Panc1 (cell line): ENCODE measurements around the gene COQ2. TPM values are rescaled to one million over a fixed set of nuclear protein-coding genes. Genes with fewer than 3 reads are reported as not detected.

ENCODE experiments used
- ATAC-seq: fragments of 200-7000 bp; cut with Tn5 transposase; 2 replicates; pipeline ENCODE4 v1.9.1; 2020; ENCODE audit warnings: mild to moderate bottlenecking, moderate library complexity
- BruUV-seq: library from RNA; stranded (reverse); fragments of 400-500 nt; replicated peaks from 2 replicates; lab custom pipeline; 2021; lab: Mats Ljungman, UMichigan
- CTCF ChIA-PET: fragments of 300-600 bp; sonication (Branson Sonifier 250); formaldehyde crosslinking; loops from one replicate; lab custom pipeline; 2022; ENCODE audit warnings: antibody characterized with exemption; lab: Charles Lee
- POLR2A ChIA-PET: fragments of 300-600 bp; sonication (Branson Sonifier 250); formaldehyde crosslinking; loops from one replicate; lab custom pipeline; 2022; ENCODE audit warnings: antibody characterized with exemption; lab: Charles Lee
- DNase-seq: peaks from one replicate; pipeline ENCODE4 v3.0.0-alpha.2; 2010; ENCODE audit warnings: low read depth, low spot score
- H3K27ac ChIP-seq: 2 replicates; pipeline ENCODE4 v1.5.1; 2011; ENCODE audit warnings: mild to moderate bottlenecking, low read length, inconsistent platforms
- H3K27me3 ChIP-seq: fragments of 200-500 bp; sonication (Bioruptor generic); 2 replicates; pipeline ENCODE4 v1.6.0; 2014; ENCODE audit warnings: low read length, inconsistent platforms; ENCODE audit not compliant: control insufficient read depth, insufficient read depth
- H3K36me3 ChIP-seq: fragments of 200-500 bp; sonication (Bioruptor generic); 2 replicates; pipeline ENCODE4 v1.5.1; 2014; ENCODE audit warnings: inconsistent platforms, mild to moderate bottlenecking, low read length, moderate library complexity; ENCODE audit not compliant: control insufficient read depth, insufficient read depth
- H3K4me1 ChIP-seq: 2 replicates; pipeline ENCODE4 v1.5.1; 2011; ENCODE audit warnings: inconsistent platforms, mild to moderate bottlenecking, low read length, moderate library complexity; ENCODE audit not compliant: control insufficient read depth, insufficient read depth
- H3K4me3 ChIP-seq, 2 experiments: 2 replicates each; pipeline ENCODE4 v1.5.1; 2011 to 2012; ENCODE audit warnings: low read depth in 2 of 2, low read length in 2 of 2, mild to moderate bottlenecking in 2 of 2, inconsistent platforms in 1 of 2, moderate library complexity in 1 of 2
- H3K9me3 ChIP-seq: fragments of 200-500 bp; sonication (Bioruptor generic); 2 replicates; pipeline ENCODE4 v1.5.1; 2014; ENCODE audit warnings: low read depth, mild to moderate bottlenecking, inconsistent platforms, low read length, moderate library complexity; ENCODE audit not compliant: control insufficient read depth, insufficient read depth
- POLR2AphosphoS5 ChIP-seq: IDR thresholded peaks from 2 replicates; pipeline ENCODE4 v1.6.1; 2012; ENCODE audit warnings: mild to moderate bottlenecking, low read depth, low read length, moderate library complexity
- SIN3A ChIP-seq: IDR thresholded peaks from 2 replicates; pipeline ENCODE4 v1.6.1; 2012; ENCODE audit warnings: low read depth, mild to moderate bottlenecking, low read length, moderate library complexity, borderline replicate concordance; ENCODE audit not compliant: insufficient read depth
- TCF7L2 ChIP-seq: IDR thresholded peaks from 2 replicates; pipeline ENCODE4 v1.6.1; 2011; ENCODE audit warnings: mild to moderate bottlenecking, low read depth, low read length, inconsistent platforms
- in situ Hi-C: cut with HindIII; loops from 2 replicates; pipeline ENCODE4 v1.10.0; 2016; ENCODE audit warnings: low sequenced_read_pairs, low pct_unique_long_range_greater_than_20kb
- intact Hi-C: fragments of 100-400 bp; cut with micrococcal nuclease; formaldehyde crosslinking; loops from one replicate; pipeline ENCODE4 v1.10.0; 2022; ENCODE audit not compliant: unreplicated experiment
- total RNA-seq: library from RNA; stranded (reverse); gene quantifications from one replicate; pipeline ENCODE4 v1.2.1, GENCODE V29; 2021; ENCODE audit not compliant: unreplicated experiment
- TF ChIP-seq, protein P1 (sequence below): fragments of 450-650 bp; IDR thresholded peaks from 2 replicates; pipeline ENCODE4 v1.5.1; 2017; ENCODE audit warnings: mild to moderate bottlenecking
- TF ChIP-seq, protein P2 (sequence below), 2 experiments: IDR thresholded peaks; 2 replicates each; pipeline ENCODE4 v1.6.1; 2011 to 2012; ENCODE audit warnings: low read depth in 2 of 2, control low read depth in 1 of 2, low read length in 1 of 2, mild to moderate bottlenecking in 1 of 2, moderate library complexity in 1 of 2; ENCODE audit not compliant: insufficient read depth in 1 of 2

Gene COQ2
- total RNA-seq, 1 experiment from 2014 or later: 28.1 TPM

DNA sequence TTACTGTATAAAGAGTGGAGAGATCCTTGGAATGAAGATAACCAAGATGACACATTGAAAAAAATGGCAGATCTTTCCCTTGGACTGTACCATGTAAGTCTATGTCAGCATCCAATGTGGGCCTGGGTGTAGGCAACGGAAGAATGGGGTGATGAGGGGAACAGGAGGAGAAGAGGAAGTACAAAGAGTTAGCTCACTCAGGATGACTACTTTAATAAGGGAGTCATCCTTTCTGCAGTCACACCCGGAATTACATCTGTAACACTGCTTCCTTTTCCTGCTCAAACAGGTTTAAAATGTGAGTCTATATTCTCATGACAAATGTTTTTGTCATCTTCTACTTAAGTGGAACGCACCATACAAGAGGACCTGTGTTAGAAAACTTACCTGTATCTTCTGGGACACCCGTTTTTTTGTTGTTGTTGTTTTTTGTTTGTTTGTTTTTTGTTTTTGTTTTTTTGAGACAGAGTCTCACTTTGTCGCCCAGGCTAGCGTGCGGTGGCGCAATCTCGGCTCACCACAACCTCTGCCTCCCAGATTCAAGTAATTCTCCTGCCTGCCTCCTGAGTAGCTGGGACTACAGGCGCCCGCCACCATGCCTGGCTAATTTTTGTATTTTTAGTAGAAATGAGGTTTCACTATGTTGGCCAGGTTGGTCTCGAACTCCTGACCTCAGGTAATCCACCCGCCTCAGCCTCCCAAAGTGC, 32.0 kb upstream of the COQ2 start:
- Histone ChIP-seq H3K4me3 (no peak overlapping the region), H3K27ac (no peak overlapping the region), H3K4me1 (no peaks in the 10 kb centered on the region), H3K36me3 (no peaks in the 10 kb centered on the region), H3K27me3 (no peaks in the 10 kb centered on the region), H3K9me3 (no peaks in the 10 kb centered on the region)
- ChIA-PET CTCF (no interaction called here), POLR2A (interaction anchor here (0.7 kb wide), 1 partner anchor 333 kb away, joined by 7 read pairs; no protein-coding TSS in a partner anchor)
- intact Hi-C loops: no loop called here
- no peak for ATAC-seq
- BruUV-seq: no TSS peak
- no peak for TF ChIP-seq POLR2AphosphoS5
- TF ChIP-seq TCF7L2: no peak
- TF ChIP-seq, protein P1, sequence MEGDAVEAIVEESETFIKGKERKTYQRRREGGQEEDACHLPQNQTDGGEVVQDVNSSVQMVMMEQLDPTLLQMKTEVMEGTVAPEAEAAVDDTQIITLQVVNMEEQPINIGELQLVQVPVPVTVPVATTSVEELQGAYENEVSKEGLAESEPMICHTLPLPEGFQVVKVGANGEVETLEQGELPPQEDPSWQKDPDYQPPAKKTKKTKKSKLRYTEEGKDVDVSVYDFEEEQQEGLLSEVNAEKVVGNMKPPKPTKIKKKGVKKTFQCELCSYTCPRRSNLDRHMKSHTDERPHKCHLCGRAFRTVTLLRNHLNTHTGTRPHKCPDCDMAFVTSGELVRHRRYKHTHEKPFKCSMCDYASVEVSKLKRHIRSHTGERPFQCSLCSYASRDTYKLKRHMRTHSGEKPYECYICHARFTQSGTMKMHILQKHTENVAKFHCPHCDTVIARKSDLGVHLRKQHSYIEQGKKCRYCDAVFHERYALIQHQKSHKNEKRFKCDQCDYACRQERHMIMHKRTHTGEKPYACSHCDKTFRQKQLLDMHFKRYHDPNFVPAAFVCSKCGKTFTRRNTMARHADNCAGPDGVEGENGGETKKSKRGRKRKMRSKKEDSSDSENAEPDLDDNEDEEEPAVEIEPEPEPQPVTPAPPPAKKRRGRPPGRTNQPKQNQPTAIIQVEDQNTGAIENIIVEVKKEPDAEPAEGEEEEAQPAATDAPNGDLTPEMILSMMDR: no peak
- TF ChIP-seq, protein P2, sequence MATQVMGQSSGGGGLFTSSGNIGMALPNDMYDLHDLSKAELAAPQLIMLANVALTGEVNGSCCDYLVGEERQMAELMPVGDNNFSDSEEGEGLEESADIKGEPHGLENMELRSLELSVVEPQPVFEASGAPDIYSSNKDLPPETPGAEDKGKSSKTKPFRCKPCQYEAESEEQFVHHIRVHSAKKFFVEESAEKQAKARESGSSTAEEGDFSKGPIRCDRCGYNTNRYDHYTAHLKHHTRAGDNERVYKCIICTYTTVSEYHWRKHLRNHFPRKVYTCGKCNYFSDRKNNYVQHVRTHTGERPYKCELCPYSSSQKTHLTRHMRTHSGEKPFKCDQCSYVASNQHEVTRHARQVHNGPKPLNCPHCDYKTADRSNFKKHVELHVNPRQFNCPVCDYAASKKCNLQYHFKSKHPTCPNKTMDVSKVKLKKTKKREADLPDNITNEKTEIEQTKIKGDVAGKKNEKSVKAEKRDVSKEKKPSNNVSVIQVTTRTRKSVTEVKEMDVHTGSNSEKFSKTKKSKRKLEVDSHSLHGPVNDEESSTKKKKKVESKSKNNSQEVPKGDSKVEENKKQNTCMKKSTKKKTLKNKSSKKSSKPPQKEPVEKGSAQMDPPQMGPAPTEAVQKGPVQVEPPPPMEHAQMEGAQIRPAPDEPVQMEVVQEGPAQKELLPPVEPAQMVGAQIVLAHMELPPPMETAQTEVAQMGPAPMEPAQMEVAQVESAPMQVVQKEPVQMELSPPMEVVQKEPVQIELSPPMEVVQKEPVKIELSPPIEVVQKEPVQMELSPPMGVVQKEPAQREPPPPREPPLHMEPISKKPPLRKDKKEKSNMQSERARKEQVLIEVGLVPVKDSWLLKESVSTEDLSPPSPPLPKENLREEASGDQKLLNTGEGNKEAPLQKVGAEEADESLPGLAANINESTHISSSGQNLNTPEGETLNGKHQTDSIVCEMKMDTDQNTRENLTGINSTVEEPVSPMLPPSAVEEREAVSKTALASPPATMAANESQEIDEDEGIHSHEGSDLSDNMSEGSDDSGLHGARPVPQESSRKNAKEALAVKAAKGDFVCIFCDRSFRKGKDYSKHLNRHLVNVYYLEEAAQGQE (IDR thresholded peaks at IDR 0.05; ENCODE audit: insufficient read depth in 1 of 2, low read depth in 2 of 2, low read length in 1 of 2): no peak
- TF ChIP-seq SIN3A: no peak
- in situ Hi-C loops: no loop called here
- no peak for DNase-seq

GRCh38 chr4:83315341-83315870, 30.8 kb upstream of the COQ2 start:
- BruUV-seq: no TSS peak
- Histone ChIP-seq H3K27ac (no peak overlapping the region), H3K27me3 (no peaks in the 10 kb centered on the region), H3K4me1 (no peaks in the 10 kb centered on the region), H3K4me3 (no peak overlapping the region), H3K36me3 (no peaks in the 10 kb centered on the region), H3K9me3 (no peaks in the 10 kb centered on the region)
- in situ Hi-C loops (no loop called here), intact Hi-C loops (no loop called here)
- ChIA-PET CTCF (no interaction called here), POLR2A (no interaction called here)
- no peak for TF ChIP-seq POLR2AphosphoS5
- TF ChIP-seq, protein P1: no peak
- TF ChIP-seq TCF7L2: no peak
- no peak for DNase-seq
- ATAC-seq: no peak
